ENCODE results near the gene HDAC4. TPM values are rescaled to one million over a fixed set of nuclear protein-coding genes. Genes with fewer than 3 reads are reported as not detected.

HDAC4 gene
- total RNA-seq, 2 donors from 2014 or later = 8.1 to 20.1 TPM

DNA sequence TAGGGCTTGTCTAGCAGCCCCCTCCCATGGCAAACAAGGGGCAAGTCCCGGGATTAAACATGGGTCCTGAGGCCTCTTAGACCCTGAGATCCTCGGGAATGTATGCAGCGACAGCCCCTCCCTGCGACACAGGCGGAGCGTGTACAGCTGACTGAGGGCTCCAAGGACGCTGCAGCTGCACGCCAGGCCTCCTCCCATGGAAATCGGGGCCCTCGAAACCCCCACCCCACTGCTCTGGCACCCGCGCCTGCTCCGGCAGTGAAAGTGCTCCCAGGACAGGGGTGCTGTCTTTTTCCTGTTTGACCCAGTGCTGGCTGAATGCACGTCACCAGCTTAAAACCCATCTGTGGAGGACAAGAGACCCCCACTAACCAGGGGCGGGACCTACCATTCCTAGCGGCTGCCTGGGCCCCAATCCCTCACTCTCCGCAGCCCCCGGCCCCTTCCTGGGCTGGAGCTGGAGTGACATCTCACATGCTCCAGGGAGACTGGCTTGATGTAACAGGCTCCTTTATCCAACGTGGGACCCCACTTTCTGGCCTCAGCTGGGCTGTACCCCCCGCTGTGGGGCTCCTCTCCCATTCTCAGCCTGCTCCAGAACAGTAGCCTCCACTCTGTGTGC, 305.2 kb downstream of the HDAC4 start:
- peaks cover 19% of the 10 kb centered on the region for H3K36me3 ChIP-seq
- H3K9me3 ChIP-seq = no peaks in the 10 kb centered on the region
- no peak for TF ChIP-seq CTCF (IDR thresholded peaks at IDR 0.05)
- no peaks in the 10 kb centered on the region for H3K27me3 ChIP-seq
- no peak overlapping the region for H3K4me3 ChIP-seq
- no peak overlapping the region for H3K27ac ChIP-seq
- no peaks in the 10 kb centered on the region for H3K4me1 ChIP-seq
- no peak for DNase-seq (ENCODE audit: low spot score)

- no peaks in the 10 kb centered on the region for H3K4me1 ChIP-seq
- no peak for DNase-seq (ENCODE audit: low spot score)
- no peak for TF ChIP-seq CTCF (IDR thresholded peaks at IDR 0.05)
- no peaks in the 10 kb centered on the region for H3K27me3 ChIP-seq
- H3K9me3 ChIP-seq = no peaks in the 10 kb centered on the region
- H3K4me3 ChIP-seq = no peak overlapping the region
- H3K36me3 ChIP-seq = peaks cover 15% of the 10 kb centered on the region
- no peak overlapping the region for H3K27ac ChIP-seq
These were observed 306.0 kb downstream of the HDAC4 start for GRCh38 chr2:239094867-239095266.

DNA sequence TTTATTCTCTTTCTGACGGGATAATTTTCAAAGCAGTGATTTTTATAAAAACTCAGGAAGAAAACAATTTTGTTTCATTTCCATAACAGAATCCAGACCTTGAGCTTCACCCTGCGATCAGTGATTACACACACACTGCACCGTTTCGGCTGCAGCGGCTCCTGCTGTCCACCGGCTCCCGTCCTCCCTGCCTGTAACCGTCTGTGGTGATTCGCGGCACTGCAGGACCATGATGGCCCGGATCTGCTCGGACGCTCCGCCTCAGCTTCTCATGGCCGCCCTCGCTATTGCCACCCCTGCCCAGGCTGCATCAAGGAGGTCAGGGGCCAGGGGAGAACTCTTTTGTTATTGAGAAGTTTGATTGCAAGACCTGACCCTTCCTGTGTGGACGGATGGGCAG, 306.9 kb downstream of the HDAC4 start:
- no peaks in the 10 kb centered on the region for H3K9me3 ChIP-seq
- H3K36me3 ChIP-seq = peaks cover 11% of the 10 kb centered on the region
- H3K4me1 ChIP-seq = no peaks in the 10 kb centered on the region
- no peaks in the 10 kb centered on the region for H3K27me3 ChIP-seq
- DNase-seq (ENCODE audit: low spot score) = no peak
- H3K27ac ChIP-seq = no peak overlapping the region
- H3K4me3 ChIP-seq = no peak overlapping the region
- TF ChIP-seq CTCF (IDR thresholded peaks at IDR 0.05) = no peak

DNA sequence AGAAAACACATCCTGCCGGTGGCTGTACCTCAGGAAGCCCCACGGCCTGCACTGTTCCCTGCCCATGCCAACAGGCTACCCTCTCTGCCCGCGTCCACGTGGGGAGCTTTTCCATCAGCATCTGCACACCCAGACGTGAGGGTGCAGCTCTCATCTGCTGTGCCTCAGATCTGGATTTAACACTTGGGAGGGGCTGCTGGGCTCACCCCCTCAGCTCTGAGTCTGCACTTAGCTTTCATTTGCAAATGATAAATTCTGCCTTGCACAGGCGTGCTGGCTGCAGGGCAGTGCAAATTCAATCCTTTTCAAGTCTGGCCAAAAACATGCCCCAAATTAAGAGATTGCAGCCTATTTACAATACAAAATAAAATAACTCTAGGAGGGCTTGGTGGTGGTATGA, 307.3 kb downstream of the HDAC4 start:
- Histone ChIP-seq H3K4me3 (no peak overlapping the region), H3K27ac (no peak overlapping the region), H3K36me3 (peaks cover 9% of the 10 kb centered on the region), H3K4me1 (no peaks in the 10 kb centered on the region), H3K9me3 (no peaks in the 10 kb centered on the region), H3K27me3 (no peaks in the 10 kb centered on the region)
- DNase-seq (ENCODE audit: low spot score) = no peak
- no peak for TF ChIP-seq CTCF (IDR thresholded peaks at IDR 0.05)

- peaks cover 16% of the 10 kb centered on the region for H3K36me3 ChIP-seq
These were observed 308.1 kb downstream of the HDAC4 start for GRCh38 chr2:239092571-239093294.

More at GRCh38 chr2:239092571-239093294, 308.1 kb downstream of the HDAC4 start:
- Histone ChIP-seq H3K4me1 (no peaks in the 10 kb centered on the region), H3K27me3 (no peaks in the 10 kb centered on the region), H3K27ac (no peak overlapping the region), H3K9me3 (no peaks in the 10 kb centered on the region), H3K4me3 (no peak overlapping the region)
- no peak for DNase-seq (ENCODE audit: low spot score)
- no peak for TF ChIP-seq CTCF (IDR thresholded peaks at IDR 0.05)

Measured in right atrium auricular region (tissue), 2 donors.